GM12878 (cell line): Measurements from ENCODE around the gene QRFP. TPM values are rescaled to one million over a fixed set of nuclear protein-coding genes. Genes with fewer than 3 reads are reported as not detected.

Source experiments
- ATAC-seq: fragments of 200-7000 bp; cut with Tn5 transposase; 3 replicates; pipeline ENCODE4 v1.9.1; 2020; ENCODE audit warnings: mild to moderate bottlenecking, moderate library complexity
- BruUV-seq: library from RNA; stranded (reverse); fragments of 400-500 nt; replicated peaks from 2 replicates; lab custom pipeline; 2021; lab: Mats Ljungman, UMichigan
- CTCF ChIA-PET: fragments of 300-600 bp; sonication (Branson Sonifier 250); formaldehyde crosslinking; extraction: SDS; loops from one replicate; lab custom pipeline; 2021; ENCODE audit warnings: inconsistent platforms; lab: Yijun Ruan, JAX
- POLR2A ChIA-PET: fragments of 350-600 bp; formaldehyde crosslinking; extraction: SDS; loops from one replicate; lab custom pipeline; 2021; ENCODE audit warnings: inconsistent platforms; lab: Charles Lee
- RAD21 ChIA-PET: fragments of 300-600 bp; sonication (Branson Sonifier 250); formaldehyde crosslinking; loops from one replicate; lab custom pipeline; 2023; ENCODE audit warnings: antibody characterized with exemption; ENCODE audit not compliant: unreplicated experiment; lab: Charles Lee
- SMC1A ChIA-PET: fragments of 300-600 bp; sonication (Branson Sonifier 250); formaldehyde crosslinking; loops from one replicate; lab custom pipeline; 2023; ENCODE audit not compliant: unreplicated experiment, uncharacterized antibody; lab: Charles Lee
- DNase-seq: peaks from one replicate; pipeline ENCODE4 v3.0.0-alpha.2; 2011; ENCODE audit warnings: low read depth, low spot score
- FAIRE-seq: peaks from 3 replicates; lab custom pipeline; 2011; peaks lifted over from hg19 to GRCh38; lab: Jason Lieb, UNC
- H2AFZ ChIP-seq: 2 replicates; pipeline ENCODE4 v1.6.0; 2011; ENCODE audit warnings: low read depth, low read length, control low read depth; ENCODE audit not compliant: control insufficient read depth
- H3K27ac ChIP-seq: 2 replicates; pipeline ENCODE4 v1.5.1; 2011; ENCODE audit warnings: control low read depth; ENCODE audit not compliant: control insufficient read depth, insufficient read depth
- H3K27me3 ChIP-seq, 2 experiments: replicated peaks in 1 of 2; 2 replicates each; pipeline versions ENCODE4 v1.6.0 to v1.6.1; 2011; ENCODE audit warnings: low read length in 1 of 2; ENCODE audit not compliant: control insufficient read depth in 2 of 2, insufficient read depth in 2 of 2
- H3K36me3 ChIP-seq, 2 experiments: 2 replicates each; pipeline ENCODE4 v1.5.1; 2011; ENCODE audit warnings: low read length in 1 of 2; ENCODE audit not compliant: control insufficient read depth in 2 of 2, insufficient read depth in 2 of 2
- H3K4me1 ChIP-seq: 2 replicates; pipeline ENCODE4 v1.6.1; 2011; ENCODE audit warnings: mild to moderate bottlenecking, low read length, moderate library complexity, mixed read lengths; ENCODE audit not compliant: control insufficient read depth, insufficient read depth
- H3K4me2 ChIP-seq: 2 replicates; pipeline ENCODE4 v1.6.0; 2011; ENCODE audit warnings: control low read depth; ENCODE audit not compliant: control insufficient read depth, insufficient read depth
- H3K4me3 ChIP-seq: fragments of 200-600 bp; sonication (generic); 2 replicates; pipeline ENCODE4 v1.5.1; 2016
- H3K79me2 ChIP-seq: 2 replicates; pipeline ENCODE4 v1.6.0; 2011; ENCODE audit warnings: low read length; ENCODE audit not compliant: control insufficient read depth, insufficient read depth
- H3K9ac ChIP-seq: 2 replicates; pipeline ENCODE4 v1.8.0; 2011; ENCODE audit warnings: low read length, control low read depth, mixed read lengths; ENCODE audit not compliant: control insufficient read depth, insufficient read depth
- H3K9me3 ChIP-seq: replicated peaks from 3 replicates; pipeline ENCODE4 v1.5.1; 2011; ENCODE audit warnings: mild to moderate bottlenecking, low read length; ENCODE audit not compliant: control insufficient read depth, insufficient read depth
- H4K20me1 ChIP-seq: 2 replicates; pipeline ENCODE4 v1.6.0; 2011; ENCODE audit not compliant: control insufficient read depth, insufficient read depth
- CEBPZ ChIP-seq: fragments of 150-350 bp; IDR thresholded peaks from 2 replicates; pipeline ENCODE4 v1.6.1; 2016; ENCODE audit warnings: low read depth, low read length
- CHD4 ChIP-seq: fragments of 200-600 bp; sonication (generic); IDR thresholded peaks from 2 replicates; pipeline ENCODE4 v1.6.1; 2016; ENCODE audit warnings: mild to moderate bottlenecking
- FOXM1 ChIP-seq: IDR thresholded peaks from 2 replicates; pipeline ENCODE4 v1.6.1; 2012; ENCODE audit warnings: low read depth, mild to moderate bottlenecking, inconsistent platforms, low read length, moderate library complexity
- JUND ChIP-seq: IDR thresholded peaks from 2 replicates; pipeline ENCODE4 v1.6.1; 2012; ENCODE audit warnings: low read depth, mild to moderate bottlenecking, low read length, improper control_type of control experiment, moderate library complexity
- MEF2A ChIP-seq: IDR thresholded peaks from 2 replicates; pipeline ENCODE4 v1.6.1; 2011; ENCODE audit warnings: low read depth, mild to moderate bottlenecking, low read length, moderate library complexity; ENCODE audit not compliant: insufficient read depth
- RB1 ChIP-seq: fragments of 450-650 bp; formaldehyde crosslinking; IDR thresholded peaks from 2 replicates; pipeline ENCODE4 v1.6.1; 2017; ENCODE audit warnings: mild to moderate bottlenecking, borderline replicate concordance
- RCOR1 ChIP-seq: conservative IDR thresholded peaks from 2 replicates; pipeline ENCODE4 v1.6.1; 2012; ENCODE audit warnings: low read depth, low read length, improper control_type of control experiment
- SP1 ChIP-seq: IDR thresholded peaks from one replicate; pipeline ENCODE4 v1.6.1; 2011; ENCODE audit warnings: low read depth, low read length
- TAF1 ChIP-seq: IDR thresholded peaks from 2 replicates; pipeline ENCODE4 v1.6.1; 2011; ENCODE audit warnings: mild to moderate bottlenecking, low read depth, low read length, borderline replicate concordance
- ZNF622 ChIP-seq: fragments of 450-650 bp; IDR thresholded peaks from 2 replicates; pipeline ENCODE4 v1.6.1; 2017; ENCODE audit warnings: mild to moderate bottlenecking, inconsistent platforms
- WGBS: methylation state at CpG from one replicate; pipeline ENCODE4 v1.1.6; 2016; ENCODE audit warnings: low lambda C conversion rate; ENCODE audit not compliant: insufficient replicate concordance, insufficient coverage; ENCODE audit errors: missing lambda C conversion rate; 5-methylcytosine and 5-hydroxymethylcytosine counted together
- in situ Hi-C: fragments of 300-500 bp; cut with MboI; formaldehyde crosslinking; loops from 9 replicates; pipeline ENCODE4 v1.14.3; 2018; ENCODE audit warnings: mixed read lengths
- intact Hi-C: fragments of 100-400 bp; cut with micrococcal nuclease; formaldehyde crosslinking; loops from one replicate; pipeline ENCODE4 v1.14.2; 2022; ENCODE audit not compliant: unreplicated experiment
- polyA plus RNA-seq, 11 experiments: library from polyadenylated mRNA; depleted of rRNA in 4 of 11; unstranded in 6 of 11; stranded (reverse) in 5 of 11; fragments of >200 nt; fragmentation: Nextera tagmentation in 4 of 11; fragmentation: Illumina TruSeq in 1 of 11; extraction: Ambion mirVana in 4 of 11; extraction: Trizol in 1 of 11; gene quantifications; 1 replicate in 1 of 11; 2 replicates in 10 of 11; pipeline versions ENCODE4 v1.2.1 to v1.2.3, GENCODE V29; 2011 to 2016; ENCODE audit warnings: inconsistent platforms in 2 of 11, missing spikeins in 2 of 11, low read depth in 1 of 11
- total RNA-seq, 4 experiments: library from RNA; depleted of rRNA in 3 of 4; stranded (reverse); fragments of >200 nt in 3 of 4; fragmentation: Illumina TruSeq in 1 of 4; extraction: Trizol in 1 of 4; gene quantifications; 2 replicates each; pipeline versions ENCODE4 v1.2.1 to v1.2.3, GENCODE V29; 2013 to 2021
- TF ChIP-seq, protein P1 (sequence below): fragments of 450-650 bp; IDR thresholded peaks from 2 replicates; pipeline ENCODE4 v1.6.1; 2017; ENCODE audit warnings: borderline replicate concordance

The QRFP gene
- total and polyA plus RNA-seq, 10 of the 15 experiments (the other 5 are each of a cell fraction or from before 2014, with no cell fraction given), result not detected

- no peak for TF ChIP-seq ZNF622
- TF ChIP-seq, all 136 proteins: peak for 0
Observed at GRCh38 chr9:130854835-130855234, 41.8 kb downstream of the QRFP start (continued).

DNA sequence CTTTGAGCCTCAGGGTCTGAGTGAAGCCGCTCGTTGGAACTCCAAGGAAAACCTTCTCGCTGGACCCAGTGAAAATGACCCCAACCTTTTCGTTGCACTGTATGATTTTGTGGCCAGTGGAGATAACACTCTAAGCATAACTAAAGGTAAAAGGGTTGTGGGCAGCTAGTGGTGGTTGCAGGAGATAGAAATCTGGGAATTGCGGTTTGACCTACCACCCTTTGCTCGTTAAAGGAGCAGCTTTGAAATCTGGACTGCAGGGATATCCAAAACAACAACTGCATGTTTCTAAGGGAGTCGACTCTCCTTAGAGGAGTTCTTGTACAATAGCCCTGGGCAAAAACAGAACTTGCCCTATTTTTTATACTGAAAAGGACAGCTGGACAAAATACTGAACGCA, 42.5 kb downstream of the QRFP start:
- DNase-seq, result no peak
- no peaks in the 10 kb centered on the region for H3K27me3 ChIP-seq
- ATAC-seq, result no peak
- WGBS, result over 99% methylated on average over 8 of the region's 8 CpGs
- no peak overlapping the region for H3K9ac ChIP-seq
- no TSS peak for BruUV-seq
- ChIA-PET SMC1A (interaction anchor here (1.0 to 1.3 kb wide), 2 partner anchors 28 to 83 kb away, joined by 3 read pairs; no protein-coding TSS in a partner anchor), RAD21 (interaction anchor here (1.5 kb wide), 1 partner anchor 147 kb away, joined by 3 read pairs; no protein-coding TSS in a partner anchor), POLR2A (no interaction called here), CTCF (interaction anchor here (0.9 to 1.3 kb wide), 5 partner anchors 14 to 153 kb away, joined by 3 read pairs; no protein-coding TSS in a partner anchor)
- TF ChIP-seq TAF1, result no peak
- no peak for TF ChIP-seq FOXM1
- no peak overlapping the region for H3K4me3 ChIP-seq
- no peaks in the 10 kb centered on the region for H3K9me3 ChIP-seq
- no peaks in the 10 kb centered on the region for H3K4me1 ChIP-seq
- in situ Hi-C loops, result no loop called here
- H3K79me2 ChIP-seq, result no peaks in the 10 kb centered on the region; the same call in none of the 2 replicates
- H3K27ac ChIP-seq, result no peak overlapping the region
- H3K4me2 ChIP-seq, result no peak overlapping the region
- H4K20me1 ChIP-seq, result no peaks in the 10 kb centered on the region
- no peak for FAIRE-seq
- intact Hi-C loops, result no loop called here
- H2AFZ ChIP-seq, result no peak overlapping the region
- peaks cover 9 to 13% of the 10 kb centered on the region in 2 experiments for H3K36me3 ChIP-seq

DNA sequence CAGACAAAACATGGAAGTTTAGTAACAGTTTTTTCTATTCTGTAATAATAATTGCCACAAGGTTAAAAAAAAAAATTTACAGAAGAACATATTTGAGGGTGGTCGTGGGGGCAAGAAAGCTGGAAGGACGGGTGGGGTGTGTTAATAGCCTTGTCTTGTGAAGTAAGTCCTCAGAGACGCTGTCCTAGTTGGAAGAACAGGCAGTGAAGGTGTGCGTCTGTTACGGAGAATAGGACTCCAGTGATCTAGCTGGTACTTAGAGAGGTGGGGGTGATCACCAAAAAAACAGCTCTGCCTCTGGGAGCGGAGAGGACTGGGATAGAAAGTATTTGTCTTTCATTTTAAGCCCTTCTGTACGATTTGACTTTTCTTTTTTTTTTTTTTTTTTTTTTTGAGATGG, 43.8 kb downstream of the QRFP start:
- Histone ChIP-seq H3K27me3 (no peaks in the 10 kb centered on the region), H3K79me2 (no peaks in the 10 kb centered on the region; the same call in none of the 2 replicates), H3K9ac (no peak overlapping the region), H3K4me3 (no peak overlapping the region), H3K9me3 (no peaks in the 10 kb centered on the region), H3K36me3 (peaks cover 9 to 13% of the 10 kb centered on the region in 2 experiments), H3K27ac (no peak overlapping the region), H3K4me1 (no peaks in the 10 kb centered on the region), H3K4me2 (no peak overlapping the region), H4K20me1 (no peaks in the 10 kb centered on the region), H2AFZ (no peak overlapping the region)
- BruUV-seq, result no TSS peak
- POLR2A ChIA-PET, result interaction anchor here (0.7 kb wide), 2 partner anchors 40 to 1722 kb away, joined by 3 read pairs; no protein-coding TSS in a partner anchor
- FAIRE-seq, result no peak
- RAD21 ChIA-PET, result interaction anchor here (1.6 kb wide), 1 partner anchor 39 kb away, joined by 4 read pairs; no protein-coding TSS in a partner anchor
- intact Hi-C loops, result no loop called here
- no peak for DNase-seq
- CTCF ChIA-PET, result interaction anchor here (1.4 to 2.2 kb wide), 2 partner anchors 9 to 17 kb away, joined by 3 to 10 read pairs; no protein-coding TSS in a partner anchor
- in situ Hi-C loops, result no loop called here
- SMC1A ChIA-PET, result interaction anchor here (0.7 kb wide), 2 partner anchors 17 to 27 kb away, joined by 3 read pairs; no protein-coding TSS in a partner anchor
- 92% methylated on average over 7 of the region's 7 CpGs for WGBS
- no peak for ATAC-seq
- TF ChIP-seq, protein P1, sequence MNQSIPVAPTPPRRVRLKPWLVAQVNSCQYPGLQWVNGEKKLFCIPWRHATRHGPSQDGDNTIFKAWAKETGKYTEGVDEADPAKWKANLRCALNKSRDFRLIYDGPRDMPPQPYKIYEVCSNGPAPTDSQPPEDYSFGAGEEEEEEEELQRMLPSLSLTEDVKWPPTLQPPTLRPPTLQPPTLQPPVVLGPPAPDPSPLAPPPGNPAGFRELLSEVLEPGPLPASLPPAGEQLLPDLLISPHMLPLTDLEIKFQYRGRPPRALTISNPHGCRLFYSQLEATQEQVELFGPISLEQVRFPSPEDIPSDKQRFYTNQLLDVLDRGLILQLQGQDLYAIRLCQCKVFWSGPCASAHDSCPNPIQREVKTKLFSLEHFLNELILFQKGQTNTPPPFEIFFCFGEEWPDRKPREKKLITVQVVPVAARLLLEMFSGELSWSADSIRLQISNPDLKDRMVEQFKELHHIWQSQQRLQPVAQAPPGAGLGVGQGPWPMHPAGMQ, result no peak
- no peak for TF ChIP-seq TAF1
- TF ChIP-seq RB1, result no peak
- no peak for TF ChIP-seq MEF2A
- no peak for TF ChIP-seq JUND
- no peak for TF ChIP-seq CHD4
- TF ChIP-seq SP1, result no peak
- no peak for TF ChIP-seq CEBPZ
- no peak for TF ChIP-seq RCOR1
